Suprapubic skin (tissue), 4 donors: ENCODE data around the gene KIAA1217.

ENCODE experiments used
- EP300 ChIP-seq: sonication (generic); formaldehyde crosslinking; IDR thresholded peaks from one replicate; pipeline ENCODE4 v1.6.1; 2017; ENCODE audit warnings: antibody characterized with exemption
- POLR2A ChIP-seq, 2 donors: fragments of 450-650 bp; IDR thresholded peaks; one replicate each; pipeline ENCODE4 v1.6.1; 2017; ENCODE audit warnings: antibody characterized with exemption in 2 of 2, mild to moderate bottlenecking in 2 of 2, moderate library complexity in 2 of 2
- POLR2AphosphoS5 ChIP-seq, 3 donors: sonication (generic); formaldehyde crosslinking; IDR thresholded peaks; one replicate each; pipeline ENCODE4 v1.6.1; 2017; ENCODE audit warnings: antibody characterized with exemption in 3 of 3
- TF ChIP-seq, protein P1 (sequence below), 2 donors: fragments of 200-600 bp in 1 of 2; fragments of 450-650 bp in 1 of 2; sonication (generic) in 1 of 2; IDR thresholded peaks; one replicate each; pipeline ENCODE4 v1.5.1; 2016 to 2019; ENCODE audit warnings: antibody characterized with exemption in 2 of 2, mild to moderate bottlenecking in 1 of 2, moderate library complexity in 1 of 2

DNA sequence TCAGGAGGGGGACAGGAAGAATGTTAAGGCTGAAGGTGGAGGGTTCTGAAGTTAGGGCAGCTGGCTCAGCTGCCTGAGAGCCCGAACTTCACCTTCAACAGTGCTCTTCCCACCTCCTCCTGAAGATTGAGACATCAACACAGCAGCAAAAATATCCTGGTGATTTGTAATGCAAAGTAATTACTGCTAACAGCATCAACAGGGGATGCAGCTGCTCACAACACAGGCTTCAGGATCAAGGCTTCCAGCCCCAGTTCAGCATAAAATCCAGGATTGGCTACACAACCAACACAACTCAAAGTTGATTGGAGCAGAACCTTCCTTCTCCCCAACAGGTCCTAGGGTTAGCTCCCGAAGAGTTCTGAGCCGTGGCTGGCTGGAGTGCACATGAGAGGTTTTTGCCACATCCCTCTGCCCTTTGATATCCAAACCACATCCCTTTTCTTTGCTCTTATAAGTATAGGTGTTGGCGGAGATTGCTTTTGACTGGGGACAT, 242.4 kb downstream of the KIAA1217 start:
- no peak for TF ChIP-seq POLR2AphosphoS5 (IDR thresholded peaks at IDR 0.05)
- TF ChIP-seq, protein P1, sequence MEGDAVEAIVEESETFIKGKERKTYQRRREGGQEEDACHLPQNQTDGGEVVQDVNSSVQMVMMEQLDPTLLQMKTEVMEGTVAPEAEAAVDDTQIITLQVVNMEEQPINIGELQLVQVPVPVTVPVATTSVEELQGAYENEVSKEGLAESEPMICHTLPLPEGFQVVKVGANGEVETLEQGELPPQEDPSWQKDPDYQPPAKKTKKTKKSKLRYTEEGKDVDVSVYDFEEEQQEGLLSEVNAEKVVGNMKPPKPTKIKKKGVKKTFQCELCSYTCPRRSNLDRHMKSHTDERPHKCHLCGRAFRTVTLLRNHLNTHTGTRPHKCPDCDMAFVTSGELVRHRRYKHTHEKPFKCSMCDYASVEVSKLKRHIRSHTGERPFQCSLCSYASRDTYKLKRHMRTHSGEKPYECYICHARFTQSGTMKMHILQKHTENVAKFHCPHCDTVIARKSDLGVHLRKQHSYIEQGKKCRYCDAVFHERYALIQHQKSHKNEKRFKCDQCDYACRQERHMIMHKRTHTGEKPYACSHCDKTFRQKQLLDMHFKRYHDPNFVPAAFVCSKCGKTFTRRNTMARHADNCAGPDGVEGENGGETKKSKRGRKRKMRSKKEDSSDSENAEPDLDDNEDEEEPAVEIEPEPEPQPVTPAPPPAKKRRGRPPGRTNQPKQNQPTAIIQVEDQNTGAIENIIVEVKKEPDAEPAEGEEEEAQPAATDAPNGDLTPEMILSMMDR (IDR thresholded peaks at IDR 0.05) = no peak
- no peak for TF ChIP-seq POLR2A (IDR thresholded peaks at IDR 0.05)
- TF ChIP-seq EP300 = no peak
